Suppressor macrophage treated with lipopolysaccharide for 4 hours (primary cell): ENCODE data around the gene SLC30A3.

Source experiments
- DNase-seq: peaks from one replicate; pipeline ENCODE4 v3.0.0-alpha.2; 2020

Gene SLC30A3

GRCh38 chr2:27222407-27222806, 40.4 kb downstream of the SLC30A3 start:
- DNase-seq: no peak

GRCh38 chr2:27221166-27221565, 41.7 kb downstream of the SLC30A3 start:
- no peak for DNase-seq

- no peak for DNase-seq
Measured at GRCh38 chr2:27220091-27220490, 42.8 kb downstream of the SLC30A3 start.

- peak; percentile 13 for DNase-seq
Measured at GRCh38 chr2:27219091-27219490, 43.8 kb downstream of the SLC30A3 start.

- no peak for DNase-seq
Measured at GRCh38 chr2:27218614-27219013, 44.2 kb downstream of the SLC30A3 start.

- DNase-seq: peak; percentile 92
Measured at GRCh38 chr2:27217173-27218121, 45.4 kb downstream of the SLC30A3 start, which contains the start of gene CAD. Gene CAD (plus strand): TSS chr2:27217369. CDS start chr2:27217552, 183 bp downstream.

- no peak for DNase-seq
Measured at GRCh38 chr2:27216416-27217137, 46.3 kb downstream of the SLC30A3 start.

GRCh38 chr2:27214941-27215340, 47.9 kb downstream of the SLC30A3 start:
- DNase-seq: no peak

- peak; percentile 61 for DNase-seq
Measured at GRCh38 chr2:27212626-27213471, 50.0 kb downstream of the SLC30A3 start.

GRCh38 chr2:27211943-27212625, 50.8 kb downstream of the SLC30A3 start, which contains the start of the genes ATRAID and SLC5A6:
Gene ATRAID (plus strand): TSS chr2:27212041. CDS start chr2:27212369, 328 bp downstream.
Gene SLC5A6 (minus strand): TSS chr2:27212268. CDS start chr2:27207650, 4,618 bp downstream.
- peak; percentile 94 for DNase-seq

- no peak for DNase-seq
Measured at GRCh38 chr2:27211241-27211942, 51.5 kb downstream of the SLC30A3 start.

GRCh38 chr2:27209621-27210401, 53.0 kb downstream of the SLC30A3 start:
- no peak for DNase-seq

- DNase-seq: no peak
Measured at GRCh38 chr2:27208486-27209050, 54.3 kb downstream of the SLC30A3 start.

- DNase-seq: no peak
Measured at GRCh38 chr2:27206346-27206745, 56.5 kb downstream of the SLC30A3 start.

- no peak for DNase-seq
Measured at GRCh38 chr2:27205206-27205605, 57.6 kb downstream of the SLC30A3 start.

- DNase-seq: no peak
Measured at GRCh38 chr2:27204566-27204965, 58.3 kb downstream of the SLC30A3 start.

GRCh38 chr2:27203741-27204140, 59.1 kb downstream of the SLC30A3 start:
- DNase-seq: no peak
